ENCODE measurements around the gene EIF4A3.

The EIF4A3 gene

DNA sequence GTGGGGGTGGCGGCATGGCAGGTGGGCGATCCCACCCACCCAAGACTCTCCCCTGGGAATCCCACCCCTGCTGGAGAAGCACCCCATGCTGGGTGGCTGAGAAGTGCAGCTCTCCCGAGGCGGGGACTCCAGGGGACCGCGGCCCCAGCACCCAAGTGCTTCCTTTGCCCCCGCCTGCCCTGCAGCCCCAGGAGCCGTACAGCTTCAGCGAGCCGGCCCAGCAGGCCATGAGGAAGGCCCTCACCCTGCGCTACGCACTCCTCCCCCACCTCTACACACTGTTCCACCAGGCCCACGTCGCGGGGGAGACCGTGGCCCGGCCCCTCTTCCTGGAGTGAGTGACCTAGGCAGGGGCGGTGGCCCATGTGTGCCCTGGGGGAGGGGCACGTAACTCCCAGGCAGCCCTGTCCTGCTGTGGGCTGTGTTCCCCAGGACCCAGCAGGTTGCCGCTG lies 33.9 kb downstream of the EIF4A3 start:
- no peak for DNase-seq (ENCODE audit: low read depth, low spot score)

- DNase-seq (ENCODE audit: low read depth, low spot score): no peak
Measured at GRCh38 chr17:80112471-80113032, 34.4 kb downstream of the EIF4A3 start.

DNA sequence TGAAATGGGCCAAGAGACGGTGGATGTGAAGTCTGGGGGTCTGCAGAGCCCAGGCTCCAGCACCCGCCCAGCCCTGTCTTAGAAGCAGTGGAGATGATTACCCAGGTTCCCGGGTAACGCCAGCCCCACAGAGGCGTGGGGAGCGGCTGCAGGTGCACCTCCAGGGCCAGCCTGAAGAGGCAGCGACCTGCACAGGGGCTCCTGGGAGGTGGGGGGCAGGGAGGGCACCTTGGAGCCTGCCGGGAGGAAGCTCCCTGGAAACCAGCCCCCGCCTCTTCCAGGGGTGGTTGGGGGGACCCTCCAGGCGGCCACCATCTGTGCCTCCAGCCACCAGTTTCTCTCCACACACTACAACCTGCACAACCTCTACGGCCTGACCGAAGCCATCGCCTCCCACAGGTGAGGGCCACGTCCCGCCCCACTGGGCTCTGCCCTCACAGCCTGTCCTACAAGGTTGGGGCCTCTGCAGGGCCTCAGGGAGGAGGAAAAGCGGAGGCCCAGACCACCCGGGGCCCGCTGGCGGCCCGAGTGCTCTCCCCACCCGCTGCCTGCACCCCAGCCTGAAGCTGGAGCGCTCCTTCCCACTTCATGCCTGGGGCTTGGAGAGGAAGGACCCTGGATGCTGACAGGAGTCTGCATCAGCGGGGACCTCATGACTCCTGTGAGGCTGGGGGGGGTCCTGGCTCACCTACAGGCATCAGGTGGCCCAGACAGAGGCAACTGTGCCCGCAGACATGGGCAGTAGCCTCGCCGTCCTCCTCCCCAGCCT lies 35.0 kb downstream of the EIF4A3 start:
- DNase-seq (ENCODE audit: low read depth, low spot score): no peak

- no peak for DNase-seq (ENCODE audit: low read depth, low spot score)
Measured at GRCh38 chr17:80110927-80111701, 35.8 kb downstream of the EIF4A3 start.

GRCh38 chr17:80110447-80110812 lies 36.5 kb downstream of the EIF4A3 start:
- DNase-seq (ENCODE audit: low read depth, low spot score): no peak

- DNase-seq (ENCODE audit: low read depth, low spot score): no peak
Measured at GRCh38 chr17:80109713-80110446, 37.0 kb downstream of the EIF4A3 start.

DNA sequence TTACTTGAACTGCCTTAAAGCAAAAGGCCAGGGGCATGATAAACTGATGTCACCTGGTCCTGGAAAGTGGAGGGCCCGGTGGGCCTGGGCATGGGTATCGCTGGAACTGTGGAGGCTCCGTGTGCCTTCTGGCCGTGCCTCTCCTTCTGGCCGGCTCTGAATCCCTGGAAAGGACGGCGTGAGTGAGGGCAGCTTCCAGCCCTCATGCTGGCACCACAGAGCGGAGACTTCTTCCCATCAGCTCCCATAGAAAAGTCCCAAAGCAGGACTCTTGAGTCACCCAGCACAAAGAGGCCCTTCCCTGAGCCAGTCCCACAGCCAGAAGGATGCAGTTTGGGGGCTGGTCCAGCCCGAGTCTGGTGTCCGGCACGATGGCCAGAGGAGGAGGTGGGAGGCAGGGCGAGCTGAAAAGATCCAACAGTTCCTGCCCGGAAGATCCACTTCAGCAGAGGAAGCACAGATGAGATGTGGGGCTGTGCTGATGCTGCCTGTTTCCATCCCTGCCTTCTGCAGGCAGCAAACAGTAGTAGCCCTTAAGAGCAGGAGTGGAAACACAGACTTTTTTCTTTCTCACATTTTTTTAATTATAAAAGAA lies 37.8 kb downstream of the EIF4A3 start:
- DNase-seq (ENCODE audit: low read depth, low spot score): no peak

- no peak for DNase-seq (ENCODE audit: low read depth, low spot score)
Measured at GRCh38 chr17:80108036-80108971, 38.6 kb downstream of the EIF4A3 start.

DNA sequence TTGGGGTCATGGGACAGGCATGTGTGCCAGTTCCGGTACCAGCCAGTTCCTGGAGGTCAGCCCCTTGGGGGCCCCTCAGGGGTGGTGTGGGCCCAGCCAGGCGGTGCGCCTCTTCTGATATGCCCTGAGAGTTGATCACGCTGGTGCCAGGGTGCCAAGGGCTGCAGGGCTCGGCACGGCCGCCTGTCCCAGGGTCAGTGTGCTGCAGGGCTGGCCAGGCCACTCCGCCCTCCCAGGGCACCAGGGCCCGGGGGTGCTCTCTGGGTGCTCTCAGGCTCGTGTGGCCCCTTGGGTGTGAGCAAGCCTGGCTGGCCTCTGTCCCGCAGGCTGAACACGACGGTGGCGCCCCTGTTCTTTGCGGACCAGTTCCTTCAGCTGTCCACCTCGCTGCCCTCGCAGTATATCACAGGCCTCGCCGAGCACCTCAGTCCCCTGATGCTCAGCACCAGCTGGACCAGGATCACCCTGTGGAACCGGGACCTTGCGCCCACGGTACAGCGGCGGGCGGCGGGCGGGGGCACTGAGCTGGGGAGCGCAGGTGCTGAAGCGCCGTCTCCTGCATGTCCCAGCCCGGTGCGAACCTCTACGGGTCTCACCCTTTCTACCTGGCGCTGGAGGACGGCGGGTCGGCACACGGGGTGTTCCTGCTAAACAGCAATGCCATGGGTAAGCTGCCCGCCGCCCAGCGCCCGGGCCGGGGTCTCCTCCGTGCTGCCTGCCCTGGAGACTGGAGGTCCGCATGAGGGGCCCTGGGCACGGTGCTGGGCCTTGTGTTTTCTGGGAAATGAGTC lies 39.5 kb downstream of the EIF4A3 start:
- no peak for DNase-seq (ENCODE audit: low read depth, low spot score)

- no peak for DNase-seq (ENCODE audit: low read depth, low spot score)
Measured at GRCh38 chr17:80106751-80107150, 40.2 kb downstream of the EIF4A3 start.

- no peak for DNase-seq (ENCODE audit: low read depth, low spot score)
Measured at GRCh38 chr17:80106176-80106575, 40.8 kb downstream of the EIF4A3 start.

GRCh38 chr17:80105762-80106161 lies 41.2 kb downstream of the EIF4A3 start:
- DNase-seq (ENCODE audit: low read depth, low spot score): no peak

- no peak for DNase-seq (ENCODE audit: low read depth, low spot score)
Measured at GRCh38 chr17:80104956-80105375, 42.0 kb downstream of the EIF4A3 start.

- DNase-seq (ENCODE audit: low read depth, low spot score): no peak
Measured at GRCh38 chr17:80104321-80104955, 42.5 kb downstream of the EIF4A3 start.

- no peak for DNase-seq (ENCODE audit: low read depth, low spot score)
Measured at GRCh38 chr17:80103449-80104085, 43.4 kb downstream of the EIF4A3 start.

- no peak for DNase-seq (ENCODE audit: low read depth, low spot score)
Measured at GRCh38 chr17:80102664-80103448, 44.1 kb downstream of the EIF4A3 start.

GRCh38 chr17:80101946-80102663 lies 44.8 kb downstream of the EIF4A3 start:
- DNase-seq (ENCODE audit: low read depth, low spot score): no peak

Measured in activated naive CD8-positive, alpha-beta T cell treated with anti-CD3 and anti-CD28 coated beads, Interleukin-2, amount 50 U/mL, for 16 hours (primary cell).